Measurements from ENCODE around the gene MED9.

GRCh38 chr17:17518951-17519350, 42.2 kb downstream of the MED9 start:
- TF ChIP-seq CTCF (IDR thresholded peaks at IDR 0.05; ENCODE audit: borderline replicate concordance, extremely low read depth, low read length, poor library complexity, severe bottlenecking) (no peak), EZH2 (IDR thresholded peaks at IDR 0.05; ENCODE audit: borderline replicate concordance, low read depth, low read length, severe bottlenecking) (no peak)
